Neural progenitor cell (in vitro differentiated cells): ENCODE data around the gene TAF4. TPM values are rescaled to one million over a fixed set of nuclear protein-coding genes. Genes with fewer than 3 reads are reported as not detected.

Source experiments
- DNase-seq: peaks from one replicate; pipeline ENCODE4 v3.0.0-alpha.2; 2016; ENCODE audit warnings: low spot score
- H2AFZ ChIP-seq: fragments of 200-600 bp; sonication (generic); replicated peaks from 2 replicates; pipeline ENCODE4 v1.6.1; 2016; ENCODE audit warnings: antibody characterized with exemption
- H3F3A ChIP-seq: fragments of 200-600 bp; sonication (generic); 2 replicates; pipeline ENCODE4 v1.6.1; 2016; ENCODE audit warnings: antibody characterized with exemption, low read depth
- H3K27ac ChIP-seq: fragments of 200-600 bp; sonication (generic); 2 replicates; pipeline ENCODE4 v1.5.1; 2016; ENCODE audit warnings: mild to moderate bottlenecking
- H3K27me3 ChIP-seq: fragments of 200-600 bp; sonication (generic); 2 replicates; pipeline ENCODE4 v1.6.1; 2016; ENCODE audit warnings: mild to moderate bottlenecking, moderate library complexity
- H3K36me3 ChIP-seq: fragments of 200-600 bp; sonication (generic); 2 replicates; pipeline ENCODE4 v1.5.1; 2016
- H3K4me1 ChIP-seq: fragments of 200-600 bp; sonication (generic); 2 replicates; pipeline ENCODE4 v1.6.1; 2016; ENCODE audit warnings: mixed run types
- H3K4me2 ChIP-seq: fragments of 200-600 bp; sonication (generic); 2 replicates; pipeline ENCODE4 v1.6.1; 2016
- H3K4me3 ChIP-seq: fragments of 200-600 bp; sonication (generic); 2 replicates; pipeline ENCODE4 v1.5.1; 2016
- H3K79me2 ChIP-seq: fragments of 200-600 bp; sonication (generic); 2 replicates; pipeline ENCODE4 v1.6.1; 2016; ENCODE audit warnings: low read depth
- H3K9ac ChIP-seq: fragments of 200-600 bp; sonication (generic); 2 replicates; pipeline ENCODE4 v1.6.1; 2016
- H3K9me3 ChIP-seq: fragments of 200-600 bp; sonication (generic); 2 replicates; pipeline ENCODE4 v1.5.1; 2016; ENCODE audit warnings: low read depth
- H4K20me1 ChIP-seq: fragments of 200-600 bp; sonication (generic); 2 replicates; pipeline ENCODE4 v1.6.1; 2016; ENCODE audit warnings: low read depth
- H3K27ac Mint-ChIP-seq: 3 replicates; pipeline ENCODE4 v1.8.0; 2021; ENCODE audit warnings: mixed read lengths
- H3K27me3 Mint-ChIP-seq: 2 replicates; pipeline ENCODE4 v1.8.0; 2022; ENCODE audit warnings: low read depth, mild to moderate bottlenecking, inconsistent platforms, moderate library complexity, mixed read lengths; ENCODE audit not compliant: insufficient read depth
- H3K36me3 Mint-ChIP-seq: 3 replicates; pipeline ENCODE4 v1.8.0; 2021; ENCODE audit warnings: mixed read lengths
- H3K4me1 Mint-ChIP-seq: 3 replicates; pipeline ENCODE4 v1.8.0; 2021; ENCODE audit warnings: mixed read lengths
- H3K4me3 Mint-ChIP-seq: 3 replicates; pipeline ENCODE4 v1.8.0; 2021; ENCODE audit warnings: mild to moderate bottlenecking, moderate library complexity, mixed read lengths
- H3K9me3 Mint-ChIP-seq: 3 replicates; pipeline ENCODE4 v1.8.0; 2020; ENCODE audit warnings: mixed read lengths
- EZH2 ChIP-seq: fragments of 200-600 bp; sonication (generic); IDR thresholded peaks from 2 replicates; pipeline ENCODE4 v1.6.1; 2017; ENCODE audit warnings: antibody characterized with exemption, mild to moderate bottlenecking, moderate library complexity
- EZH2phosphoT487 ChIP-seq: fragments of 200-600 bp; sonication (generic); IDR thresholded peaks from 2 replicates; pipeline ENCODE4 v1.6.1; 2017; ENCODE audit warnings: antibody characterized with exemption
- total RNA-seq: library from RNA; depleted of rRNA; stranded (reverse); fragments of >200 nt; gene quantifications from 2 replicates; pipeline ENCODE4 v1.2.3, GENCODE V29; 2015; ENCODE audit warnings: low replicate concordance
- TF ChIP-seq, protein P1 (sequence below): fragments of 200-600 bp; sonication (generic); IDR thresholded peaks from 2 replicates; pipeline ENCODE4 v1.5.1; 2017; ENCODE audit warnings: antibody characterized with exemption, mild to moderate bottlenecking

TAF4 gene
- total RNA-seq, 1 donor from 2014 or later: 9.9 TPM

DNA sequence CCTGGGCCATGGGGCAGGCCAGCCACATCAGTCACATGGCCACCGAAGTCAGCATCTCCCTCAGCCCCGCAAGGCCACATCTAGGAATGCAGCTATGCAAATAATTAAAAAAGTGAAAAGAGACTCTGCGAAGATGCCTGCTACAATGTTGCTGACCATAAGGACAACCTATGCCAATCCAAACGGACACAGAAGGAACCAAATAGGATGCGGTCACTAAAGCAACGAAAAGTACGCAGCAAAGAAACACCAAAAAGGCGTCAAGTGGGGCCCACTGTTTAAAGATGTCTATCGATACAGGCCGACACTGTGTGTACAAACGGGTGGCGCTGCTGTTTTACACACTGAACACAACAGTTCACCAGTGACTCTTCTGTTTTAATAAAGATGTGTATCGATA, 56.4 kb downstream of the TAF4 start:
- H3K9ac ChIP-seq: no peak overlapping the region
- Mint-ChIP-seq H3K4me3 (no peak overlapping the region), H3K36me3 (peaks cover 22% of the 10 kb centered on the region), H3K27ac (no peak overlapping the region), H3K4me1 (peaks cover 5% of the 10 kb centered on the region), H3K9me3 (no peaks in the 10 kb centered on the region), H3K27me3 (peaks cover 4% of the 10 kb centered on the region)
- H3F3A ChIP-seq: peaks cover 6% of the 10 kb centered on the region
- H3K4me2 ChIP-seq: no peak overlapping the region
- peaks cover 27% of the 10 kb centered on the region for H4K20me1 ChIP-seq
- DNase-seq: no peak
- H3K4me1 ChIP-seq: no peaks in the 10 kb centered on the region
- H3K27me3 ChIP-seq: no peaks in the 10 kb centered on the region
- no peaks in the 10 kb centered on the region for H3K9me3 ChIP-seq
- no peak overlapping the region for H3K4me3 ChIP-seq
- no peaks in the 10 kb centered on the region for H3K36me3 ChIP-seq
- TF ChIP-seq, protein P1, sequence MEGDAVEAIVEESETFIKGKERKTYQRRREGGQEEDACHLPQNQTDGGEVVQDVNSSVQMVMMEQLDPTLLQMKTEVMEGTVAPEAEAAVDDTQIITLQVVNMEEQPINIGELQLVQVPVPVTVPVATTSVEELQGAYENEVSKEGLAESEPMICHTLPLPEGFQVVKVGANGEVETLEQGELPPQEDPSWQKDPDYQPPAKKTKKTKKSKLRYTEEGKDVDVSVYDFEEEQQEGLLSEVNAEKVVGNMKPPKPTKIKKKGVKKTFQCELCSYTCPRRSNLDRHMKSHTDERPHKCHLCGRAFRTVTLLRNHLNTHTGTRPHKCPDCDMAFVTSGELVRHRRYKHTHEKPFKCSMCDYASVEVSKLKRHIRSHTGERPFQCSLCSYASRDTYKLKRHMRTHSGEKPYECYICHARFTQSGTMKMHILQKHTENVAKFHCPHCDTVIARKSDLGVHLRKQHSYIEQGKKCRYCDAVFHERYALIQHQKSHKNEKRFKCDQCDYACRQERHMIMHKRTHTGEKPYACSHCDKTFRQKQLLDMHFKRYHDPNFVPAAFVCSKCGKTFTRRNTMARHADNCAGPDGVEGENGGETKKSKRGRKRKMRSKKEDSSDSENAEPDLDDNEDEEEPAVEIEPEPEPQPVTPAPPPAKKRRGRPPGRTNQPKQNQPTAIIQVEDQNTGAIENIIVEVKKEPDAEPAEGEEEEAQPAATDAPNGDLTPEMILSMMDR: no peak
- TF ChIP-seq EZH2phosphoT487 (no peak), EZH2 (no peak)
- no peak overlapping the region for H3K27ac ChIP-seq
- H3K79me2 ChIP-seq: peaks cover 7% of the 10 kb centered on the region
- H2AFZ ChIP-seq: no peak overlapping the region

DNA sequence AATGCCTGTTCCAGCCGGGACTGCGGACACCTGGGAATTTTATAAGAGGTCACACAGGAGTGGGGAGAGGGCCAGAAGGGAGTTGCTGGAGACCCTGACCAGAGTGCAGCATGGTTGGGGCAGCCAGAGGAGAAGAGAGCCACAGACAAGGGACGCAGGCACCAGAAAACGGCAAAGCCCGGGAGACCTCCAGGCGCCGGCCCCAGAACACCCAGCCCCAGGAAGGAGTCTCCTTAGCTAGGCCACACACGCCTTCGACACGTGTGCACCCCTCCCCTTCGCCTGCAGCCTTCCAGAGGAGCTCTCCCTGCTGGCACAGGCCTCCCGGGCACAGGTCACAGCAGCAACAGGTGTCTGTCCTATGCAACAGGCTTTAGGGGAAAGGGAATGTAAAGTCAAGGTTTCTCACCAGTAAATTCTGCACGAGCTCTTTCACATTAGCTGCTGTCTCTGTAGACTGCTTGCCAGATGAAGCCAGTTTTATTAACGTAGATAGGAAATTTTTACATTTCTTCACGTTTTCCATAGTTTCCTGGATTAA, 57.0 kb downstream of the TAF4 start:
- H3K27me3 ChIP-seq: no peaks in the 10 kb centered on the region
- Mint-ChIP-seq H3K36me3 (peaks cover 22% of the 10 kb centered on the region), H3K9me3 (no peaks in the 10 kb centered on the region), H3K27ac (no peak overlapping the region), H3K27me3 (peaks cover 4% of the 10 kb centered on the region), H3K4me3 (no peak overlapping the region), H3K4me1 (peaks cover 5% of the 10 kb centered on the region)
- H3F3A ChIP-seq: peaks cover 6% of the 10 kb centered on the region
- H3K27ac ChIP-seq: no peak overlapping the region
- no peak overlapping the region for H3K4me3 ChIP-seq
- no peaks in the 10 kb centered on the region for H3K36me3 ChIP-seq
- peaks cover 28% of the 10 kb centered on the region for H4K20me1 ChIP-seq
- no peaks in the 10 kb centered on the region for H3K9me3 ChIP-seq
- no peak overlapping the region for H2AFZ ChIP-seq
- H3K4me2 ChIP-seq: no peak overlapping the region
- DNase-seq: no peak
- H3K9ac ChIP-seq: no peak overlapping the region
- no peaks in the 10 kb centered on the region for H3K4me1 ChIP-seq
- H3K79me2 ChIP-seq: peaks cover 7% of the 10 kb centered on the region
- no peak for TF ChIP-seq EZH2
- TF ChIP-seq EZH2phosphoT487: no peak
- TF ChIP-seq, protein P1: no peak

DNA sequence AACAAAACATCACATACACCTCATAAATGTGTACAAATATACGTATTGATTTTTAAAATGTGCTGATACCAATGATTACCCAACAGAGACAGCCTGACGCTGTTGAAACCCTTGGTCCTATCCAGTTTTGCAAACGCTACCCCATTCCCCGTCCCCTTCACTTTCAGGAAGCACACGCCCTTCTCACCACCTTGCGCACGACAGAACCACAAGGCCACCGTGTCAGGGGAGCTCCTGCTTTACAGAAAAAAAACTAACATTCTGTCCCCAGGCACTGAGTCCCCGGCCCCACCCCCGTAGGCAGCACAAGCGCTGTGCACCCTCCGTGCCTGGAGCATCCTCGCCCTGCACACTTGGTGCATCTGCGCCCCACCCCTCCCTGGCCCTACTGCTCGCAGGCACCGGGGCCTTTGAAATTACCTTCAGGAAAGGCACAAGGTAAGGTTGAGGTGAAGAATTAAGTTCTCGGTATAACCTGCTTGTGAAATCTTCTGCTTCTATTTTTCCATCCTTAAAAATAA, 58.5 kb downstream of the TAF4 start:
- H3K4me3 Mint-ChIP-seq: no peak overlapping the region
- Histone ChIP-seq H4K20me1 (peaks cover 24% of the 10 kb centered on the region), H3K36me3 (no peaks in the 10 kb centered on the region), H2AFZ (no peak overlapping the region), H3K9ac (no peak overlapping the region), H3K4me1 (no peaks in the 10 kb centered on the region), H3K9me3 (no peaks in the 10 kb centered on the region), H3K79me2 (peaks cover 7% of the 10 kb centered on the region), H3K27me3 (no peaks in the 10 kb centered on the region), H3K4me2 (no peak overlapping the region), H3K4me3 (no peak overlapping the region), H3F3A (peaks cover 6% of the 10 kb centered on the region), H3K27ac (no peak overlapping the region)
- H3K36me3 Mint-ChIP-seq: peaks cover 24% of the 10 kb centered on the region
- H3K9me3 Mint-ChIP-seq: no peaks in the 10 kb centered on the region
- H3K27ac Mint-ChIP-seq: no peak overlapping the region
- H3K27me3 Mint-ChIP-seq: peaks cover 4% of the 10 kb centered on the region
- no peak for DNase-seq
- H3K4me1 Mint-ChIP-seq: peaks cover 5% of the 10 kb centered on the region
- TF ChIP-seq EZH2phosphoT487 (no peak), EZH2 (no peak)
- TF ChIP-seq, protein P1: no peak
